ENCODE results near the gene MDN1. TPM values are rescaled to one million over a fixed set of nuclear protein-coding genes. Genes with fewer than 3 reads are reported as not detected.

MDN1 gene
- total and polyA plus RNA-seq, 2 of the 8 experiments (the other 6 are each of a cell fraction or from before 2014, with no cell fraction given) = 53.5 to 179 TPM

DNA sequence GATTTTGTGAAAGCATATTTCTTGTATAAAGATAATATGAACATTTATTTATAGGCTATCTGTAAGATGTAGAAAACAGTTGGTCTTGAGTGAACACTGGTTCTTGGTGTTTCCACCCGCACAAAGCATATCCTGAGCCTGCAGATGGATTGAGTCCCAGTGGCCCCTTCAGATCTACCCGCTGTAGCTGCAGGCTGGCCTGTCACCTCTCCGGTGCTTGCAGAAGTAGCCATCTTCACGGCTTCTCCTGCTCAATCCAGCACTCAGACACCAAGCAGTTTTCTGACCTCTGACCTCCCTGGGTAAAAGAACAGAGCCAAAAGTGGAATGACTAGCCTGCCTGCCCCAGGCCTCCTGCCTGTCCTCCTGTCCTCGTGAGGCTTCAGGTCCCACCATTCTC is 203.7 kb downstream of the MDN1 start:
- ChIA-PET CTCF (ENCODE audit: partially characterized antibody) (interaction anchor here (0.8 to 11.0 kb wide), 4 partner anchors 20 to 243 kb away, joined by 3 to 183 read pairs (median 3); partner anchors contain the start of gene ANKRD6), POLR2A (ENCODE audit: partially characterized antibody) (no interaction called here)
- Histone ChIP-seq H3K9ac (replicated peaks in 1 of 4; ENCODE audit: extremely low read depth in 1 of 4, low read depth in 3 of 4, low read length in 3 of 4) (no peak overlapping the region), H3K4me3 (ENCODE audit: extremely low read depth in 1 of 4, insufficient read depth in 2 of 4, low read depth in 3 of 4, low read length in 4 of 4) (no peak overlapping the region), H3K14ac (ENCODE audit: insufficient read length) (no peak overlapping the region), H2BK15ac (ENCODE audit: low read length) (no peak overlapping the region), H3K4ac (replicated peaks; ENCODE audit: insufficient read length, low read depth, low read length) (no peak overlapping the region), H2AK5ac (ENCODE audit: low read depth, low read length) (no peak overlapping the region), H3K79me1 (ENCODE audit: low read depth, low read length) (no peaks in the 10 kb centered on the region; the same call in 1 of the 2 replicates), H2BK120ac (replicated peaks; ENCODE audit: low read depth, low read length) (no peak overlapping the region), H2AFZ (ENCODE audit: low read length) (no peak overlapping the region), H3K18ac (ENCODE audit: extremely low read depth, low read length) (no peak overlapping the region), H3K27ac (ENCODE audit: low read depth, low read length) (no peak overlapping the region), H3K9me3 (ENCODE audit: insufficient read depth in 2 of 2, low read depth in 1 of 2, low read length in 1 of 2) (no peaks in the 10 kb centered on the region), H4K91ac (replicated peaks; ENCODE audit: insufficient read length, low read length) (no peak overlapping the region), H2BK20ac (ENCODE audit: low read length) (no peak overlapping the region), H4K20me1 (replicated peaks in 1 of 2; ENCODE audit: control insufficient read depth in 1 of 2, insufficient read depth in 2 of 2, low read length in 2 of 2) (no peaks in the 10 kb centered on the region), H3K4me1 (replicated peaks in 1 of 4; ENCODE audit: control insufficient read depth in 3 of 4, insufficient read depth in 4 of 4, low read length in 3 of 4) (no peaks in the 10 kb centered on the region), H2BK5ac (ENCODE audit: low read depth, low read length) (no peak overlapping the region), H3K27me3 (replicated peaks in 1 of 4; ENCODE audit: control insufficient read depth in 3 of 4, extremely low read depth in 1 of 4, insufficient read depth in 3 of 4, low read length in 3 of 4) (no peaks in the 10 kb centered on the region), H3K23me2 (ENCODE audit: low read depth, low read length) (no peaks in the 10 kb centered on the region), H3K36me3 (ENCODE audit: control insufficient read depth in 2 of 4, insufficient read depth in 4 of 4, low read length in 3 of 4) (no peaks in the 10 kb centered on the region), H3K79me2 (ENCODE audit: control insufficient read depth in 1 of 2, insufficient read depth in 2 of 2, low read length in 2 of 2) (no peaks in the 10 kb centered on the region), H3K56ac (replicated peaks; ENCODE audit: insufficient read length, low read depth, low read length) (no peak overlapping the region), H4K5ac (ENCODE audit: insufficient read length, low read depth, low read length) (no peak overlapping the region), H3K23ac (ENCODE audit: insufficient read length) (no peak overlapping the region), H2BK12ac (ENCODE audit: low read depth, low read length) (no peak overlapping the region), H3K4me2 (ENCODE audit: insufficient read depth in 1 of 2, low read depth in 2 of 2, low read length in 2 of 2) (no peak overlapping the region), H4K8ac (ENCODE audit: extremely low read depth, insufficient read depth, low read length) (no peak overlapping the region)
- WGBS, 2 experiments (ENCODE audit: extremely low coverage in 1 of 2, insufficient coverage in 1 of 2, insufficient read length in 1 of 2, insufficient replicate concordance in 2 of 2, low coverage in 1 of 2, low lambda C conversion rate in 2 of 2, missing lambda C conversion rate in 1 of 2) = 86% methylated on average over 5 of the region's 5 CpGs; no CpG with 5 or more reads in 1 of the 2 experiments
- DNase-seq (ENCODE audit: low read depth in 1 of 2, low spot score in 2 of 2) (peak in 1 of 2 experiments; percentile 35), FAIRE-seq (no peak)
- TF ChIP-seq POU5F1 (IDR thresholded peaks at IDR 0.05; ENCODE audit: low read depth, low read length) (no peak), NANOG (IDR thresholded peaks at IDR 0.05; ENCODE audit: insufficient read depth, low read depth, low read length, poor library complexity, severe bottlenecking) (no peak), KDM4A (IDR thresholded peaks at IDR 0.05; ENCODE audit: low read depth, low read length, severe bottlenecking) (no peak), JUN (IDR thresholded peaks at IDR 0.05; ENCODE audit: low read depth, low read length) (no peak), SAP30 (IDR thresholded peaks at IDR 0.05; ENCODE audit: insufficient read depth, insufficient replicate concordance, low read length) (no peak), BRCA1 (IDR thresholded peaks at IDR 0.05; ENCODE audit: low read depth, low read length) (no peak), RXRA (IDR thresholded peaks at IDR 0.05; ENCODE audit: insufficient read depth, low read depth, low read length) (no peak), PHF8 (conservative IDR thresholded peaks at IDR 0.05; ENCODE audit: low read depth, low read length) (no peak), TAF7 (optimal IDR thresholded peaks at IDR 0.05; ENCODE audit: borderline replicate concordance, low read depth, low read length) (no peak), USF2 (IDR thresholded peaks at IDR 0.05; ENCODE audit: low read length) (no peak), FOSL1 (IDR thresholded peaks at IDR 0.05; ENCODE audit: insufficient read depth, low read depth, low read length) (no peak), HDAC2 (IDR thresholded peaks at IDR 0.05; ENCODE audit: borderline replicate concordance in 1 of 2, low read depth in 2 of 2, low read length in 2 of 2) (no peak)
